H1 (cell line): ENCODE results near the gene BAIAP2. TPM values are rescaled to one million over a fixed set of nuclear protein-coding genes. Genes with fewer than 3 reads are reported as not detected.

ENCODE experiments used
- ATF2 ChIP-seq: IDR thresholded peaks from 2 replicates; pipeline ENCODE4 v1.6.1; 2012; ENCODE audit warnings: low read length, inconsistent platforms
- CHD7 ChIP-seq: fragments of 300-600 bp; sonication (generic); IDR thresholded peaks from 2 replicates; pipeline ENCODE4 v1.7.1; 2012; ENCODE audit warnings: low read length, moderate library complexity, mild to moderate bottlenecking, inconsistent platforms; ENCODE audit not compliant: insufficient replicate concordance
- HDAC6 ChIP-seq: IDR thresholded peaks from one replicate; pipeline ENCODE4 v1.7.1; 2012; ENCODE audit warnings: low read depth, mild to moderate bottlenecking, inconsistent platforms, low read length, moderate library complexity
- JUN ChIP-seq: IDR thresholded peaks from 2 replicates; pipeline ENCODE4 v1.6.1; 2011; ENCODE audit warnings: low read depth, mild to moderate bottlenecking, improper control_type of control experiment, low read length
- polyA plus RNA-seq, 7 experiments: library from polyadenylated mRNA; depleted of rRNA in 3 of 7; stranded (reverse) in 5 of 7; unstranded in 2 of 7; fragments of >200 nt in 5 of 7; fragments of 200-250 nt in 2 of 7; gene quantifications; 1 replicate in 5 of 7; 2 replicates in 1 of 7; 4 replicates in 1 of 7; pipeline versions ENCODE4 v1.2.1 to v1.2.3, GENCODE V29; 2011 to 2013; ENCODE audit warnings: missing spikeins in 2 of 7, mixed read lengths in 2 of 7
- total RNA-seq: library from RNA; stranded (reverse); fragmentation: NEBNext Ultra II Directional; extraction: Animal tissue kit (Norgen Biotek cat#: 25700); gene quantifications from 2 replicates; pipeline ENCODE4 v1.2.1, GENCODE V29; 2021
- TF ChIP-seq, protein P1 (sequence below): IDR thresholded peaks from 2 replicates; pipeline ENCODE4 v1.6.1; 2012; ENCODE audit warnings: inconsistent platforms
- TF ChIP-seq, protein P2 (sequence below): IDR thresholded peaks from 2 replicates; pipeline ENCODE4 v1.6.1; 2011; ENCODE audit warnings: low read length, improper control_type of control experiment

The BAIAP2 gene
- total and polyA plus RNA-seq, 2 of the 8 experiments (the other 6 are each of a cell fraction or from before 2014, with no cell fraction given), result 10.0 to 22.8 TPM

GRCh38 chr17:81162491-81162890 is 127.5 kb downstream of the BAIAP2 start (continued):
- TF ChIP-seq ATF2 (no peak), HDAC6 (no peak), JUN (no peak), CHD7 (no peak)
- TF ChIP-seq, protein P1, sequence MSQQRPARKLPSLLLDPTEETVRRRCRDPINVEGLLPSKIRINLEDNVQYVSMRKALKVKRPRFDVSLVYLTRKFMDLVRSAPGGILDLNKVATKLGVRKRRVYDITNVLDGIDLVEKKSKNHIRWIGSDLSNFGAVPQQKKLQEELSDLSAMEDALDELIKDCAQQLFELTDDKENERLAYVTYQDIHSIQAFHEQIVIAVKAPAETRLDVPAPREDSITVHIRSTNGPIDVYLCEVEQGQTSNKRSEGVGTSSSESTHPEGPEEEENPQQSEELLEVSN, result no peak
- TF ChIP-seq, protein P2, sequence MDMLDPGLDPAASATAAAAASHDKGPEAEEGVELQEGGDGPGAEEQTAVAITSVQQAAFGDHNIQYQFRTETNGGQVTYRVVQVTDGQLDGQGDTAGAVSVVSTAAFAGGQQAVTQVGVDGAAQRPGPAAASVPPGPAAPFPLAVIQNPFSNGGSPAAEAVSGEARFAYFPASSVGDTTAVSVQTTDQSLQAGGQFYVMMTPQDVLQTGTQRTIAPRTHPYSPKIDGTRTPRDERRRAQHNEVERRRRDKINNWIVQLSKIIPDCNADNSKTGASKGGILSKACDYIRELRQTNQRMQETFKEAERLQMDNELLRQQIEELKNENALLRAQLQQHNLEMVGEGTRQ, result no peak
